ENCODE measurements around the gene ASCC3.

Gene ASCC3

DNA sequence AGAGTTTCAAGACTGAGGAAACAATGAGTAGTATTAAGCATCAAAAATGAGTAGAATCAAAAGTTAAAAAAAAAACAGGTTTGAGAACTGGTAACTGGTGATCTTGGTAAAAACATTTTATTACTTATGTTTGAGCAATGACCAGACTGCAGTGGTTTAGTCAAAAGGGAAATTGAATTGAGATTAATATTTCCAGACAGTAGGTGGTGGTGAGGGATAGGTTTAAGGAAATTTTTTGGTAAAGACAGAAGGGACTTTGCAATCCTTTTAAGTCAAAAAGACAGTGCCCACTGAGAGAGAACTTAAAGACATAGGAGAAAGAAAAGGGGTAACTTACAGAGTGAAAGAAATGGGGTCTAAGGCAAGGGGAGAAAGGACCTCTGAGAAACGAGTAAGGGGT is 156.9 kb downstream of the ASCC3 start:
- Histone ChIP-seq H3K9ac (ENCODE audit: low read depth, low read length, poor library complexity, severe bottlenecking) (no peak overlapping the region), H3K36me3 (ENCODE audit: insufficient read depth, low read length) (peaks cover 5% of the 10 kb centered on the region; the same call in 1 of the 2 replicates), H3K4me1 (ENCODE audit: insufficient read depth, low read length, poor library complexity, severe bottlenecking) (no peaks in the 10 kb centered on the region), H3K79me2 (ENCODE audit: insufficient read depth, low read length) (no peaks in the 10 kb centered on the region), H3K9me2 (replicated peaks; ENCODE audit: low read depth, low read length) (no peaks in the 10 kb centered on the region), H4K20me1 (ENCODE audit: insufficient read depth, low read length, poor library complexity, severe bottlenecking) (no peaks in the 10 kb centered on the region), H3K9me3 (ENCODE audit: insufficient read depth, low read depth, low read length) (no peaks in the 10 kb centered on the region), H3K4me3 (ENCODE audit: low read length, poor library complexity, severe bottlenecking) (no peak overlapping the region), H3K27me3 (ENCODE audit: insufficient read depth, low read length, poor library complexity, severe bottlenecking) (no peaks in the 10 kb centered on the region), H3K4me2 (ENCODE audit: low read depth, low read length, poor library complexity, severe bottlenecking) (no peak overlapping the region), H3F3A (ENCODE audit: low read depth) (no peaks in the 10 kb centered on the region), H2AFZ (ENCODE audit: low read length) (no peak overlapping the region)
- no peak for TF ChIP-seq EZH2phosphoT487 (IDR thresholded peaks at IDR 0.05; ENCODE audit: borderline replicate concordance)
- TF ChIP-seq, protein P1, sequence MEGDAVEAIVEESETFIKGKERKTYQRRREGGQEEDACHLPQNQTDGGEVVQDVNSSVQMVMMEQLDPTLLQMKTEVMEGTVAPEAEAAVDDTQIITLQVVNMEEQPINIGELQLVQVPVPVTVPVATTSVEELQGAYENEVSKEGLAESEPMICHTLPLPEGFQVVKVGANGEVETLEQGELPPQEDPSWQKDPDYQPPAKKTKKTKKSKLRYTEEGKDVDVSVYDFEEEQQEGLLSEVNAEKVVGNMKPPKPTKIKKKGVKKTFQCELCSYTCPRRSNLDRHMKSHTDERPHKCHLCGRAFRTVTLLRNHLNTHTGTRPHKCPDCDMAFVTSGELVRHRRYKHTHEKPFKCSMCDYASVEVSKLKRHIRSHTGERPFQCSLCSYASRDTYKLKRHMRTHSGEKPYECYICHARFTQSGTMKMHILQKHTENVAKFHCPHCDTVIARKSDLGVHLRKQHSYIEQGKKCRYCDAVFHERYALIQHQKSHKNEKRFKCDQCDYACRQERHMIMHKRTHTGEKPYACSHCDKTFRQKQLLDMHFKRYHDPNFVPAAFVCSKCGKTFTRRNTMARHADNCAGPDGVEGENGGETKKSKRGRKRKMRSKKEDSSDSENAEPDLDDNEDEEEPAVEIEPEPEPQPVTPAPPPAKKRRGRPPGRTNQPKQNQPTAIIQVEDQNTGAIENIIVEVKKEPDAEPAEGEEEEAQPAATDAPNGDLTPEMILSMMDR (conservative IDR thresholded peaks at IDR 0.05; ENCODE audit: low read length) = no peak

DNA sequence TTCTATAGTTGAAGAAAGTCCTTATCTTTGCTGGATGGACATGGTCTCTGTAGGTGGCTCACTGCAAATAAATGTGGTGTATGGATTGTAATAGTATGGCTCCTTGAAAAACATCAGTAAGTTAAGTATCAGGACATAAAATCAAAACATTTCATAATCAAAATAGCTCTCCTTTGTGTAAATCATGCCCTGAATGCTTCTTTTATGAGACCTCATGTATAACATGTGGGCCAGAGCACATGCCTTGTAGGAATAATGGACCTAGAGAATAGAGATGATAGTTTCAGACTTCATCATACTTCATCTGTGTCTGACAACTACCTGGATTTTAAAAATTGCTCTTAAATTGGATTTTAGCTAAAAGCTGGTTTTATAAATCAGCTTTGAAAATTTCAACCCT is 159.9 kb downstream of the ASCC3 start:
- no peak overlapping the region for H3K4me3 ChIP-seq (ENCODE audit: low read length, poor library complexity, severe bottlenecking)
- no peak for TF ChIP-seq EZH2phosphoT487 (IDR thresholded peaks at IDR 0.05; ENCODE audit: borderline replicate concordance)
- TF ChIP-seq, protein P1 (conservative IDR thresholded peaks at IDR 0.05; ENCODE audit: low read length) = no peak
- no peaks in the 10 kb centered on the region for H3F3A ChIP-seq (ENCODE audit: low read depth)
- H3K36me3 ChIP-seq (ENCODE audit: insufficient read depth, low read length) = peaks cover 5% of the 10 kb centered on the region; the same call in 1 of the 2 replicates
- no peak overlapping the region for H3K9ac ChIP-seq (ENCODE audit: low read depth, low read length, poor library complexity, severe bottlenecking)
- no peaks in the 10 kb centered on the region for H3K9me2 ChIP-seq (replicated peaks; ENCODE audit: low read depth, low read length)
- no peaks in the 10 kb centered on the region for H3K79me2 ChIP-seq (ENCODE audit: insufficient read depth, low read length)
- H3K4me2 ChIP-seq (ENCODE audit: low read depth, low read length, poor library complexity, severe bottlenecking) = no peak overlapping the region
- H4K20me1 ChIP-seq (ENCODE audit: insufficient read depth, low read length, poor library complexity, severe bottlenecking) = no peaks in the 10 kb centered on the region
- H3K27me3 ChIP-seq (ENCODE audit: insufficient read depth, low read length, poor library complexity, severe bottlenecking) = no peaks in the 10 kb centered on the region
- no peaks in the 10 kb centered on the region for H3K9me3 ChIP-seq (ENCODE audit: insufficient read depth, low read depth, low read length)
- H3K4me1 ChIP-seq (ENCODE audit: insufficient read depth, low read length, poor library complexity, severe bottlenecking) = no peaks in the 10 kb centered on the region
- no peak overlapping the region for H2AFZ ChIP-seq (ENCODE audit: low read length)

DNA sequence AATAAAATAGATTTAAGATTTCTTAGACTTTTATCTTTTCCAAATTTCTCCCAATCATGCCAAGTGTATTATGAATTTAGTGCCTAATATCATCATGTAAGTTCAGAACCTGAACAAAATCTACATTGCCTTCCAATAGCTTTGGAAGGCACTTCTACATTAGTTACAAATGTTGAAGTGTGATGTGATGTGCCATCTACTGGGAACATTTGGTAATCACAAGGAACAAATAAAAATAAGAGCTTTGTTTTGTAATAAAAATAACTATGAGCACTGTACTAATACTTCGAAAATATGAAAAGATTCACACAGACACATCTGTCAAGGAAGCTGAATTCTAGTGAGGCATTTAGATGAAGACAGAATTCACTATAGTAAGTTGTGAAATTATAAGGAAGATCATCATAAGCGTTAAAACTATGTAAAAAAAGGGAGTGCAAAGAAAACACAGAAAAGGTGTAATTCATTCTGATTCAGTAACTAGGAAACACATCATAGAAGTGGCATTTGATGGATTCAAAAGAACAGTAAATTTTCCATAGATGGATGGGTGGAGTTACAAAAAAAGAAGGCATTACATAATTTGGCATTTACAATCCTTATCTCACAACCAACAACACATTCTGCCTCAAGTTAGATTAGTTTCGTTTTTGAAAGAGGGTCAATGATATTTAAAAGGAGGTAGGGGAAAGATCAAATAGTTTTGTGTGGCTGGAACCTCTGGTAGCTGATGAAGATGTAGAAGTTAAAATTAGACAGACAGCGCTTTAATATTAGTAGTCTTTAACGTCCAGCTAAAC is 161.0 kb downstream of the ASCC3 start:
- Histone ChIP-seq H3K79me2 (ENCODE audit: insufficient read depth, low read length) (no peaks in the 10 kb centered on the region), H3K9me3 (ENCODE audit: insufficient read depth, low read depth, low read length) (no peaks in the 10 kb centered on the region), H3K27me3 (ENCODE audit: insufficient read depth, low read length, poor library complexity, severe bottlenecking) (no peaks in the 10 kb centered on the region), H2AFZ (ENCODE audit: low read length) (no peak overlapping the region), H3K4me1 (ENCODE audit: insufficient read depth, low read length, poor library complexity, severe bottlenecking) (no peaks in the 10 kb centered on the region), H3K4me2 (ENCODE audit: low read depth, low read length, poor library complexity, severe bottlenecking) (peak overlapping the region; percentile 21), H3K9ac (ENCODE audit: low read depth, low read length, poor library complexity, severe bottlenecking) (no peak overlapping the region), H4K20me1 (ENCODE audit: insufficient read depth, low read length, poor library complexity, severe bottlenecking) (no peaks in the 10 kb centered on the region), H3F3A (ENCODE audit: low read depth) (no peaks in the 10 kb centered on the region), H3K9me2 (replicated peaks; ENCODE audit: low read depth, low read length) (no peaks in the 10 kb centered on the region), H3K4me3 (ENCODE audit: low read length, poor library complexity, severe bottlenecking) (no peak overlapping the region), H3K36me3 (ENCODE audit: insufficient read depth, low read length) (peaks cover 5% of the 10 kb centered on the region; the same call in 1 of the 2 replicates)
- TF ChIP-seq, protein P1 (conservative IDR thresholded peaks at IDR 0.05; ENCODE audit: low read length) = peak; percentile 71
- TF ChIP-seq EZH2phosphoT487 (IDR thresholded peaks at IDR 0.05; ENCODE audit: borderline replicate concordance) = no peak

Data from Loucy (cell line).